ENCODE measurements around the gene KIF11. TPM values are rescaled to one million over a fixed set of nuclear protein-coding genes. Genes with fewer than 3 reads are reported as not detected.
A peak's percentile ranks its signal among the peaks of the same experiment; 100 is the strongest.

Gene KIF11
- polyA plus RNA-seq, 1 experiment: 4.3 TPM

GRCh38 chr10:92552310-92552709 is 40.6 kb upstream of the KIF11 start:
- Histone ChIP-seq H3K4me3 (ENCODE audit: low read depth, low read length) (no peak overlapping the region), H3K36me3 (ENCODE audit: control insufficient read depth, insufficient read depth, low read length) (peaks cover 3% of the 10 kb centered on the region), H3K27me3 (ENCODE audit: control insufficient read depth, insufficient read depth, low read length) (no peaks in the 10 kb centered on the region)
- TF ChIP-seq CTCF (IDR thresholded peaks at IDR 0.05; ENCODE audit: insufficient read depth, low read depth, low read length): 0 out of 2 replicates have a peak, but pooled peaks have one; percentile 17
- CTCF ChIA-PET: no interaction called here
- DNase-seq (ENCODE audit: low read depth): no peak
- POLR2A ChIA-PET: no interaction called here

GRCh38 chr10:92553959-92554358 is 39.0 kb upstream of the KIF11 start:
- no peaks in the 10 kb centered on the region for H3K27me3 ChIP-seq (ENCODE audit: control insufficient read depth, insufficient read depth, low read length)
- POLR2A ChIA-PET: no interaction called here

DNA sequence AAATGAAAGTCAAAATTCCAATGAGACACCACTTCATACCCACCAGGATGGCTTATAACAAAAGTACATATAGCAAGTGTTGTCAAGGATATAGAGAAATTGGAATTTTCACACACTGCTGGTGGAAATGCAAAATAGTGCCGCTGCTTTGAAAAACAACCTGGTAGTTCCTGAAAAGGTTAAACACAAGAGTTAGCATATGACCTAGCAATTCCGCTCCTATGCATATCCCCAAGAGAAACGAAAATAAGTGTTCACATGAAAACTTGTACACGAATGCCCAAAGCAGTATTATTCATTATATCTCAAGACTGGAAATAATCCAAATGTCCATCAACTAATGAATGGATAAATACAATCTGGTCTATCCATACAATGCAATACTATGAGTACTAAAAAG is 33.9 kb upstream of the KIF11 start:
- TF ChIP-seq CTCF (IDR thresholded peaks at IDR 0.05; ENCODE audit: insufficient read depth, low read depth, low read length): no peak
- POLR2A ChIA-PET: no interaction called here
- no peak for DNase-seq (ENCODE audit: low read depth)
- Histone ChIP-seq H3K36me3 (ENCODE audit: control insufficient read depth, insufficient read depth, low read length) (peaks cover 8% of the 10 kb centered on the region), H3K27me3 (ENCODE audit: control insufficient read depth, insufficient read depth, low read length) (no peaks in the 10 kb centered on the region), H3K4me3 (ENCODE audit: low read depth, low read length) (no peak overlapping the region)
- CTCF ChIA-PET: no interaction called here

More at GRCh38 chr10:92553959-92554358, 39.0 kb upstream of the KIF11 start:
- no peak overlapping the region for H3K4me3 ChIP-seq (ENCODE audit: low read depth, low read length)
- DNase-seq (ENCODE audit: low read depth): no peak
- TF ChIP-seq CTCF (IDR thresholded peaks at IDR 0.05; ENCODE audit: insufficient read depth, low read depth, low read length): no peak
- peaks cover 4% of the 10 kb centered on the region for H3K36me3 ChIP-seq (ENCODE audit: control insufficient read depth, insufficient read depth, low read length)
- CTCF ChIA-PET: interaction anchor here (1.0 kb wide), 1 partner anchor 19 kb away, joined by 3 read pairs; the partner anchor contains the start of gene IDE

DNA sequence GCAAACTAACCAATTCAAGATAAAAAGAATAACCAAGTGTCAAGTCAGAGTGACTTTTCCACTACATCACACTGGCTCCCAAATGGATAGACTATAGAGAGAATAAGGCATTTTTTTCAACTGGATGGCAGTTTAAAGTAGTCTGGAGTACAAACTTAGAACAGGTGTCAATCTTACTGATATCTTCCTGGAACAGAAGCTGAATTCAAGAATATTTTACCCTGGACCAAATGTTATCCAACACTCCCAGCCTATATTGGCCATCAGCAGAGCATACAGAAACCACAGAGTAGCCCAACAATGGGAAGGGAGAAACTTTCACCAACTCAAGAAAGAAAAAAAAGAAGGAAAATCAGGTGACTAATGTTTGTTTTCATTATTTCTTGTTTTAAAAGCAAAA is 30.5 kb upstream of the KIF11 start:
- ChIA-PET POLR2A (no interaction called here), CTCF (no interaction called here)
- no peak for TF ChIP-seq CTCF (IDR thresholded peaks at IDR 0.05; ENCODE audit: insufficient read depth, low read depth, low read length)
- Histone ChIP-seq H3K27me3 (ENCODE audit: control insufficient read depth, insufficient read depth, low read length) (no peaks in the 10 kb centered on the region), H3K36me3 (ENCODE audit: control insufficient read depth, insufficient read depth, low read length) (peaks cover 4% of the 10 kb centered on the region), H3K4me3 (ENCODE audit: low read depth, low read length) (no peak overlapping the region)
- no peak for DNase-seq (ENCODE audit: low read depth)

DNA sequence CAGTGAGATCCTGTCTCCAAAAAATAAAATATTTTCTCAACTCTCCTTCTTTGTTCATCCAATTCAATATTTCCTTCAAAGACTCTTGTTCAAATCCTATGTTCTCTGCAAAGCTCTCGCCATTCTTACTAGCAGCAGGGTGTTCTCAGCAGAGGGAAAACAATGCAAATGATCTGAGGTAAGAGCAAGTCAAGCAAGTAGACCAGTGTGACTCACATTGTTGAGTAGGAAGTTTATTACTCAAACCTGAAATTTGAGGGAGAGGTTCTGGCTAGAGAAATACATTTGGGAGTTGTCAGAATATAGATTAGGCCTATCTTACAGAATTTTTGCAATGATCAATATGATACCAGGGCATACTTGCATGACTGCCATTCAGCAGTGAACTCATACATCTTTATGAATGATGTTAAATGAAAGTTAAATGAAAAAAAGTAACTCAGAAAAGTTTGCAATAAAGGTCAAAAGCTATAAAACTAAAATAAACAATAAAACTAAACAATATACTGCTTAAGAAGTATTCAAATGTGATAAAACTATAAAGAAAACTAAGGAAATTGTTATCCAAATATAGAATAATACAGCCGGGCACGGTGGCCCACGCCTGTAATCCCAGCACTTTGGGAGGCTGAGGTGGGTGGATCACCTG is 24.9 kb upstream of the KIF11 start:
- ChIA-PET CTCF (no interaction called here), POLR2A (no interaction called here)
- DNase-seq (ENCODE audit: low read depth): no peak
- Histone ChIP-seq H3K27me3 (ENCODE audit: control insufficient read depth, insufficient read depth, low read length) (no peaks in the 10 kb centered on the region), H3K4me3 (ENCODE audit: low read depth, low read length) (no peak overlapping the region), H3K36me3 (ENCODE audit: control insufficient read depth, insufficient read depth, low read length) (peaks cover 2% of the 10 kb centered on the region; the same call in 1 of the 2 replicates)
- TF ChIP-seq CTCF (IDR thresholded peaks at IDR 0.05; ENCODE audit: insufficient read depth, low read depth, low read length): no peak
